CD4-positive, CD25-positive, alpha-beta regulatory T cell (primary cell): ENCODE results near the gene GJB2. TPM values are rescaled to one million over a fixed set of nuclear protein-coding genes. Genes with fewer than 3 reads are reported as not detected.

Experiments
- ATAC-seq, 2 donors: fragments of 150-1000 bp; cut with Tn5 transposase; one replicate each; pipeline ENCODE4 v1.10.0; 2021; ENCODE audit warnings: low read depth in 2 of 2, moderate number of reproducible peaks in 2 of 2, moderate library complexity in 1 of 2
- DNase-seq, 3 donors: peaks; one replicate each; pipeline versions ENCODE4 v3.0.0 to v3.0.0-alpha.2; 2012 to 2022; ENCODE audit warnings: mixed read lengths in 1 of 3
- H3K27ac ChIP-seq: one replicate; pipeline ENCODE4 v1.7.0; 2013; ENCODE audit warnings: mild to moderate bottlenecking, low read length; ENCODE audit not compliant: insufficient read depth, poor library complexity, severe bottlenecking
- H3K27me3 ChIP-seq: one replicate; pipeline ENCODE4 v1.7.0; 2013; ENCODE audit warnings: low read length; ENCODE audit not compliant: control insufficient read depth, insufficient read depth
- H3K36me3 ChIP-seq: one replicate; pipeline ENCODE4 v1.7.0; 2013; ENCODE audit warnings: mild to moderate bottlenecking, low read length, moderate library complexity; ENCODE audit not compliant: control insufficient read depth, insufficient read depth
- H3K4me1 ChIP-seq: 2 replicates; pipeline ENCODE4 v1.7.0; 2013; ENCODE audit warnings: mild to moderate bottlenecking, low read length; ENCODE audit not compliant: insufficient read depth, control insufficient read depth, poor library complexity, severe bottlenecking
- H3K4me3 ChIP-seq: one replicate; pipeline ENCODE4 v1.7.0; 2013; ENCODE audit warnings: low read depth, mild to moderate bottlenecking, low read length, moderate library complexity
- H3K9me3 ChIP-seq, 2 experiments: 1 replicate in 1 of 2; 2 replicates in 1 of 2; pipeline ENCODE4 v1.7.0; 2013; ENCODE audit warnings: low read length in 2 of 2, mild to moderate bottlenecking in 1 of 2, moderate library complexity in 1 of 2; ENCODE audit not compliant: control insufficient read depth in 2 of 2
- H3K27ac Mint-ChIP-seq, 3 donors: one replicate each; pipeline ENCODE4 v1.8.0; 2020 to 2022; ENCODE audit warnings: mild to moderate bottlenecking in 3 of 3, mixed read lengths in 3 of 3, moderate library complexity in 2 of 3
- H3K27me3 Mint-ChIP-seq: one replicate; pipeline ENCODE4 v1.8.0; 2022; ENCODE audit warnings: mild to moderate bottlenecking, mixed read lengths
- H3K36me3 Mint-ChIP-seq: one replicate; pipeline ENCODE4 v1.8.0; 2020; ENCODE audit warnings: mixed read lengths
- H3K4me1 Mint-ChIP-seq, 4 donors: one replicate each; pipeline ENCODE4 v1.8.0; 2020 to 2022; ENCODE audit warnings: mixed read lengths in 4 of 4, mild to moderate bottlenecking in 1 of 4
- H3K4me3 Mint-ChIP-seq, 4 donors: one replicate each; pipeline ENCODE4 v1.8.0; 2020 to 2022; ENCODE audit warnings: mild to moderate bottlenecking in 4 of 4, mixed read lengths in 4 of 4, moderate library complexity in 3 of 4
- H3K9me3 Mint-ChIP-seq, 7 donors: one replicate each; pipeline ENCODE4 v1.8.0; 2020 to 2022; ENCODE audit warnings: mixed read lengths in 7 of 7, mild to moderate bottlenecking in 3 of 7, moderate library complexity in 2 of 7
- polyA plus RNA-seq, 4 donors: library from polyadenylated mRNA; unstranded; fragments of 300-500 nt; fragmentation: Illumina TruSeq; gene quantifications; one replicate each; pipeline ENCODE4 v1.2.3, GENCODE V29; 2021
- total RNA-seq: library from RNA; stranded (reverse); gene quantifications from one replicate; pipeline ENCODE4 v1.2.3, GENCODE V29; 2022

The GJB2 gene
- total and polyA plus RNA-seq, 5 donors from 2014 or later, result not detected

GRCh38 chr13:20182231-20182846 is 10.4 kb downstream of the GJB2 start:
- DNase-seq, result peak; percentile 32 to 77 (median 72)
- Histone ChIP-seq H3K27me3 (peaks cover 20% of the 10 kb centered on the region), H3K9me3 (no peaks in the 10 kb centered on the region), H3K27ac (no peak overlapping the region), H3K36me3 (no peaks in the 10 kb centered on the region), H3K4me3 (no peak overlapping the region), H3K4me1 (no peaks in the 10 kb centered on the region)
- Mint-ChIP-seq H3K4me3 (no peak overlapping the region), H3K9me3 (peaks cover 0 to 2% (median 0%) of the 10 kb centered on the region in 7 donors), H3K27me3 (peaks cover 60% of the 10 kb centered on the region), H3K36me3 (no peaks in the 10 kb centered on the region), H3K4me1 (peaks cover 0 to 4% (median 0%) of the 10 kb centered on the region in 4 donors), H3K27ac (no peak overlapping the region)
- peak; percentile 89 to 91 for ATAC-seq

GRCh38 chr13:20181188-20181587 is 11.6 kb downstream of the GJB2 start:
- Mint-ChIP-seq H3K36me3 (peaks cover 1% of the 10 kb centered on the region), H3K27ac (no peak overlapping the region), H3K4me1 (peaks cover 0 to 4% (median 0%) of the 10 kb centered on the region in 4 donors), H3K4me3 (no peak overlapping the region), H3K9me3 (peaks cover 0 to 2% (median 0%) of the 10 kb centered on the region in 7 donors), H3K27me3 (peaks cover 62% of the 10 kb centered on the region)
- Histone ChIP-seq H3K4me3 (no peak overlapping the region), H3K36me3 (no peaks in the 10 kb centered on the region), H3K9me3 (no peaks in the 10 kb centered on the region), H3K27me3 (peaks cover 20% of the 10 kb centered on the region), H3K27ac (no peak overlapping the region), H3K4me1 (no peaks in the 10 kb centered on the region)
- ATAC-seq (no peak), DNase-seq (no peak)

- H3K27me3 ChIP-seq, result peaks cover 23% of the 10 kb centered on the region
- ATAC-seq (no peak), DNase-seq (no peak)
- no peak overlapping the region for H3K27ac ChIP-seq
- H3K36me3 Mint-ChIP-seq, result peaks cover 3% of the 10 kb centered on the region
- H3K36me3 ChIP-seq, result no peaks in the 10 kb centered on the region
- no peak overlapping the region for H3K4me3 ChIP-seq
- peaks cover 0 to under 1% (median 0%) of the 10 kb centered on the region in 7 donors for H3K9me3 Mint-ChIP-seq
- H3K9me3 ChIP-seq, result no peaks in the 10 kb centered on the region
- peak overlapping the region in 1 of 4 donors; percentile 22 for H3K4me3 Mint-ChIP-seq
- H3K27ac Mint-ChIP-seq, result no peak overlapping the region
- H3K27me3 Mint-ChIP-seq, result peaks cover 67% of the 10 kb centered on the region
- peaks cover 7 to 18% (median 9%) of the 10 kb centered on the region in 4 donors for H3K4me1 Mint-ChIP-seq
- H3K4me1 ChIP-seq, result peaks cover 3% of the 10 kb centered on the region
Measured at GRCh38 chr13:20178156-20178555, 14.6 kb downstream of the GJB2 start.

- H3K4me3 Mint-ChIP-seq, result no peak overlapping the region
- Histone ChIP-seq H3K36me3 (no peaks in the 10 kb centered on the region), H3K4me1 (peaks cover 3% of the 10 kb centered on the region), H3K4me3 (no peak overlapping the region), H3K27me3 (peaks cover 23% of the 10 kb centered on the region), H3K9me3 (no peaks in the 10 kb centered on the region), H3K27ac (no peak overlapping the region)
- peaks cover 3% of the 10 kb centered on the region for H3K36me3 Mint-ChIP-seq
- DNase-seq (no peak), ATAC-seq (no peak)
- peaks cover 63% of the 10 kb centered on the region for H3K27me3 Mint-ChIP-seq
- no peak overlapping the region for H3K27ac Mint-ChIP-seq
- no peaks in the 10 kb centered on the region for H3K9me3 Mint-ChIP-seq
- peaks cover 7 to 18% (median 9%) of the 10 kb centered on the region in 4 donors for H3K4me1 Mint-ChIP-seq
Measured at GRCh38 chr13:20177049-20177831, 15.5 kb downstream of the GJB2 start.

- Histone ChIP-seq H3K4me3 (no peak overlapping the region), H3K27ac (no peak overlapping the region), H3K9me3 (no peaks in the 10 kb centered on the region), H3K36me3 (no peaks in the 10 kb centered on the region), H3K27me3 (peaks cover 20% of the 10 kb centered on the region), H3K4me1 (peaks cover 3% of the 10 kb centered on the region)
- H3K4me1 Mint-ChIP-seq, result peaks cover 7 to 18% (median 9%) of the 10 kb centered on the region in 4 donors
- no peak for DNase-seq
- H3K9me3 Mint-ChIP-seq, result no peaks in the 10 kb centered on the region
- no peak overlapping the region for H3K4me3 Mint-ChIP-seq
- H3K27me3 Mint-ChIP-seq, result peaks cover 61% of the 10 kb centered on the region
- H3K27ac Mint-ChIP-seq, result no peak overlapping the region
- ATAC-seq, result no peak
- peaks cover 3% of the 10 kb centered on the region for H3K36me3 Mint-ChIP-seq
Measured at GRCh38 chr13:20175907-20176652, 16.7 kb downstream of the GJB2 start.

GRCh38 chr13:20175406-20175794 is 17.3 kb downstream of the GJB2 start:
- ATAC-seq (no peak), DNase-seq (no peak)
- Mint-ChIP-seq H3K27ac (no peak overlapping the region), H3K4me3 (no peak overlapping the region), H3K27me3 (peaks cover 56% of the 10 kb centered on the region), H3K9me3 (no peaks in the 10 kb centered on the region), H3K36me3 (peaks cover 3% of the 10 kb centered on the region), H3K4me1 (peaks cover 7 to 18% (median 9%) of the 10 kb centered on the region in 4 donors)
- Histone ChIP-seq H3K27me3 (peaks cover 16% of the 10 kb centered on the region), H3K4me3 (no peak overlapping the region), H3K36me3 (no peaks in the 10 kb centered on the region), H3K9me3 (no peaks in the 10 kb centered on the region), H3K27ac (no peak overlapping the region), H3K4me1 (peaks cover 3% of the 10 kb centered on the region)

- Mint-ChIP-seq H3K27me3 (peaks cover 56% of the 10 kb centered on the region), H3K9me3 (no peaks in the 10 kb centered on the region), H3K4me1 (peaks cover 7 to 18% (median 9%) of the 10 kb centered on the region in 4 donors), H3K36me3 (peaks cover 3% of the 10 kb centered on the region), H3K4me3 (peak overlapping the region in 1 of 4 donors; percentile 0), H3K27ac (peak overlapping the region in 2 of 3 donors; percentile 32 to 62)
- Histone ChIP-seq H3K4me3 (no peak overlapping the region), H3K27ac (no peak overlapping the region), H3K36me3 (no peaks in the 10 kb centered on the region), H3K27me3 (peaks cover 14% of the 10 kb centered on the region), H3K4me1 (peaks cover 3% of the 10 kb centered on the region), H3K9me3 (no peaks in the 10 kb centered on the region)
- ATAC-seq (peak; percentile 90 to 93), DNase-seq (peak in 1 of 3 donors; percentile 89)
Measured at GRCh38 chr13:20174656-20175405, 17.9 kb downstream of the GJB2 start.
